Stimulated activated CD4-positive, alpha-beta T cell treated with anti-CD3 and anti-CD28 coated beads, Interleukin-15, amount 100 ng/mL, for 24 hours (primary cell): ENCODE measurements around the gene AZI2.

Experiments
- DNase-seq: peaks from one replicate; pipeline ENCODE4 v3.0.0-alpha.2; 2020

The AZI2 gene

GRCh38 chr3:28300345-28300962, 48.2 kb downstream of the AZI2 start:
- no peak for DNase-seq

DNA sequence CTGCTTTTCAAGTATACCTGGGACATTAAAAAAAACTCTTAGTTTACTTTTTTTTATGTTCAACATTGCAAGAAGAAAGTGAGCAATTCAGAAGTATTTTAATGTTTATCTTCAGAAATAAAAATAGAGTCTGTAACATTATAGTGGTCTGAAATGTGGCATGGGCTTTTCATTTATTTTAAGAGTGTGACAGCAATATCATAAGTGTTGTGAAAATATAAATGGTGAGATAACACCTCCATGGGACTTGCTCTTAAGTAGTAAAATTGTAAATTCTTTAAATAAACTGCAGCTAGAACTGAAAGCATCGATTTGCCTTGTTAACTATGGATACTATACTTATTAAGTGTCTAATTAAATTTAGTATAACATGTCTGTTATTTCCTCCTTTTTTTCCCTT, 48.9 kb downstream of the AZI2 start:
- no peak for DNase-seq

DNA sequence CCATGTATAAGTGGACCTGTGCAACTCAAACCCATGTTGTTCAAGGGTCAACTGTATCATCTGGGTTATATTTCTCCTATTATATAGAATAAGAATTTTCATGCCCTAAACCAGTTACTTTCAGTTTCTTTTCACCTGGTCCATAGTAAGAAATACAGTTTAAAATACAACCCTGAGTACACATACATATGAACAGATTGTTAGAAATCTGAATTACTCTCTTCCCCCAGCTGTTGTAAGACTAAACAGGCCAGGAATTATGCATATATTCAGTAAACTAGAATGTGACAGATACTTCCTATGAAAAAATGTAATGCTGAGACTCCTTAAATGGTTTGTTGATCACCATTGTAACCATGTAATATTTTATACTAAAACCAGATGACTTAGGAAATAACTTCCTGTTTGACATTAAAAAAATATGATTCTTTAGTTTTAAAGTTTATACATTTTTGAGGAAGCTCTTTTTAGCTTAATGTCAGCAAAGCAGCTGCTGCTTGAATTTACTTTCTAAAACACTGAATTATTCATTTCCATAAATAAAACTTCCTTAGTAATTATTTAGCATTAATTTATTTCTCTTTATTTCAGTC, 52.6 kb downstream of the AZI2 start:
- DNase-seq = no peak

DNA sequence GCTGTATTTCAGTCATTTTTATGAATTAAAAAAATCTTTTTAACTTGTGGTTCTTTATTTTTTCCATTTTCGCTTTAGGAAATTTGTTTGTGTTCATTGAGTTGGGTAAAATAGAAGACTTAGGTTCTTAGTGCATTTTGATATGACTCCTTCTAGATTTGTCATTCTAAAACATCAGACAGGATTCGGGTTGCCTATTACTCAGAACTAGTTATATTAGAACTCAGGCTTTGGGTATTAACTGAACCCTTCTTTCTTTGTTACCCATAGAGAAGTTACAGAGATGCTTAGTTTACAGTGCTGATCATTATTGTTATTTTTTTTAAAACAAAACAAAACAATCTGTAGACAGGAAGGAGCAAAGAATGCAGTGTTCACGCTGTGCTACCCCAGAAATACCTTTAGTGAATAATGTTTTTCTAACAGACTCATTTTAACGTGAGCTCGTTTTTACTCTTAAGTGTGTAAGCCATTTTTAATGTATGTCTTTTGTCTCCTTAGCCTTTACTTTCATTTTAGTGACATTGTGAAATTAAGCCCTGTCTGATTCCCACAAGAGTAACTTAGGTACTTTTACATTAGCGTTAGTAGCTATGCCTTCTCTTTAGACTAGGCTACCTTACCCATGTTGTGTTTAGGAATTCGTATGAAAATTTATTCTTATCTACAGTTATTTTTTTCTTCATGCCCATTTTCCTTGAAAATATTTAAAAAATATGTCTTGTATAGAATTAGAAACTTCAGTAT, 53.8 kb downstream of the AZI2 start:
- DNase-seq = no peak

GRCh38 chr3:28292622-28293021, 56.0 kb downstream of the AZI2 start:
- DNase-seq = no peak

DNA sequence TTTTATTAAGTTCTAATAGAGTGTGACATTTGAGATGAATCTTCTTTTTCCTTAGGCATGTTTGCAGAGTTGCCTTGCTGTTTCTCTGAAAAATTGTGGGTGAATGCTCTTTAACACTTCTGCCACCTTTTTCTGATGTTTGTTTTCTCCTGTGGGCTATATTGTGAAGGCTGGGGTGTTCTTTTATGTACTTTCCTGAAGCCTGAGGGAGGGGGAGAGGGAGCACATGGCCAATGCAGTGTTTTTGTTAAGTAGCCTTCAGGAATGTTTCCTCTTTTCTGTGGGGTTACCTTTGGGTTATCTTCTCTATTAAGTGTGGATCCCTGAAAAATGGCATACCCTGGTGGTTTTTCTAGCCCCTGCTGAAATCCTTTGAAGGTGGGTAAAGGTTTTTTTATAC, 57.0 kb downstream of the AZI2 start:
- no peak for DNase-seq

GRCh38 chr3:28290863-28291300, 57.7 kb downstream of the AZI2 start:
- DNase-seq = no peak

GRCh38 chr3:28287046-28287445, 61.6 kb downstream of the AZI2 start:
- DNase-seq = no peak

- DNase-seq = no peak
Measured at GRCh38 chr3:28286595-28286994, 62.0 kb downstream of the AZI2 start.

DNA sequence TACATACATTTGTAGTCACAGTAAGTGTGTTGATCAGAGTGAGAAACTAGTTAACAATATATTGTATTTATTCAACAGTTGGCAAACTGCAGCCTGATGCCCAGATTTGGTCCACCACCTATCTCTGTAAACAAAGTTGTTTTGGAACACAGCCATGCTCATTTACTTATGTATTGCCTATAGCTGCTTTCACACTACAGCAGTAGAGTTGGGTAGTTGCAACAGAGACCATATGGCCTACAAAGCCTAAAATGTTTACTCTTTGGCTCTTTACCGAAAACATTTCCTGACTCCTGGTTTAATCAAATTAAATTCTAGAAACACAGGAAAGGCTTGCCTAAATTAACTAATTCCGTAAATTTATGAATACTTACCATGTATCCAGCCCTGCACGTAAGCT, 67.8 kb downstream of the AZI2 start:
- no peak for DNase-seq

DNA sequence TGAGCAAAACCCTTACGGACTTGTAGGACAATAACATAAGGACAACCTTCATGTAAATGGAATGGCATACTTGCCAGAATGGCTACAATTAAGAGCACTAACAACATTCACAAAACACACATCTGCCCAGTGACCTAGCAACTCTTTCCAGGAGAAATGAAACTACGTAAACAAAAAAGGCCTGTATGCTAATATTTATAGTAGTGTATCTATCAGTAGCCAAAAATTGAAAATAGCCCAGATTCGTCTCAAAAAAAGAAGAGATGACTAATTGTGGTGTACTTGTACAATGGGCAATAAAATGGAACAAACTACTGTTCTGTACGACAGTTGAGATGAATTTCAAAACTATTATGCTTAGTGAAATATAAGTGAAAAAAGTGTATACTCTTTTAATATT, 68.9 kb downstream of the AZI2 start:
- no peak for DNase-seq

- DNase-seq = no peak
Measured at GRCh38 chr3:28278918-28279317, 69.7 kb downstream of the AZI2 start.

- no peak for DNase-seq
Measured at GRCh38 chr3:28273837-28274236, 74.8 kb downstream of the AZI2 start.
